GM21717 (cell line): Measurements from ENCODE around the gene TTC23.
"Not testable (repeated sequence)": the region's sequence is repeated elsewhere in the genome, so short reads cannot be mapped to it uniquely, and the experiment has no call there.

ENCODE experiments used
- ATAC-seq: cut with Tn5 transposase; IDR thresholded peaks from one replicate; pipeline ENCODE4 v1.9.1; 2021; ENCODE audit warnings: mild to moderate bottlenecking, moderate library complexity; ENCODE audit not compliant: unreplicated experiment

Gene TTC23

GRCh38 chr15:99122831-99123712 lies 126.3 kb downstream of the TTC23 start:
- ATAC-seq = no peak

GRCh38 chr15:99121691-99122410 lies 127.5 kb downstream of the TTC23 start:
- no peak for ATAC-seq

- no peak for ATAC-seq
Observed at GRCh38 chr15:99121207-99121606, 128.2 kb downstream of the TTC23 start.

- no peak for ATAC-seq
Observed at GRCh38 chr15:99120050-99120777, 129.2 kb downstream of the TTC23 start.

GRCh38 chr15:99118801-99119546 lies 130.4 kb downstream of the TTC23 start:
- ATAC-seq = no peak

- ATAC-seq = no peak
Observed at GRCh38 chr15:99118258-99118632, 131.1 kb downstream of the TTC23 start.

- ATAC-seq = no peak
Observed at GRCh38 chr15:99117563-99118257, 131.7 kb downstream of the TTC23 start.

- ATAC-seq = no peak
Observed at GRCh38 chr15:99117111-99117510, 132.3 kb downstream of the TTC23 start.

- no peak for ATAC-seq
Observed at GRCh38 chr15:99115300-99116215, 133.8 kb downstream of the TTC23 start.

GRCh38 chr15:99114511-99115299 lies 134.7 kb downstream of the TTC23 start:
- no peak for ATAC-seq

GRCh38 chr15:99113547-99114271 lies 135.7 kb downstream of the TTC23 start:
- no peak for ATAC-seq

- ATAC-seq = not testable (repeated sequence)
Observed at GRCh38 chr15:99111641-99112040, 137.7 kb downstream of the TTC23 start.

GRCh38 chr15:99110581-99111320 lies 138.6 kb downstream of the TTC23 start:
- no peak for ATAC-seq

- no peak for ATAC-seq
Observed at GRCh38 chr15:99110093-99110492, 139.3 kb downstream of the TTC23 start.

GRCh38 chr15:99109555-99110021 lies 139.8 kb downstream of the TTC23 start:
- no peak for ATAC-seq

- no peak for ATAC-seq
Observed at GRCh38 chr15:99108993-99109392, 140.4 kb downstream of the TTC23 start.
